GM21528 (cell line): ENCODE data around the gene MRPS35.

Experiments used
- ATAC-seq: cut with Tn5 transposase; IDR thresholded peaks from one replicate; pipeline ENCODE4 v1.9.1; 2021; ENCODE audit warnings: mild to moderate bottlenecking, moderate library complexity; ENCODE audit not compliant: unreplicated experiment, low FRiP score

The MRPS35 gene

DNA sequence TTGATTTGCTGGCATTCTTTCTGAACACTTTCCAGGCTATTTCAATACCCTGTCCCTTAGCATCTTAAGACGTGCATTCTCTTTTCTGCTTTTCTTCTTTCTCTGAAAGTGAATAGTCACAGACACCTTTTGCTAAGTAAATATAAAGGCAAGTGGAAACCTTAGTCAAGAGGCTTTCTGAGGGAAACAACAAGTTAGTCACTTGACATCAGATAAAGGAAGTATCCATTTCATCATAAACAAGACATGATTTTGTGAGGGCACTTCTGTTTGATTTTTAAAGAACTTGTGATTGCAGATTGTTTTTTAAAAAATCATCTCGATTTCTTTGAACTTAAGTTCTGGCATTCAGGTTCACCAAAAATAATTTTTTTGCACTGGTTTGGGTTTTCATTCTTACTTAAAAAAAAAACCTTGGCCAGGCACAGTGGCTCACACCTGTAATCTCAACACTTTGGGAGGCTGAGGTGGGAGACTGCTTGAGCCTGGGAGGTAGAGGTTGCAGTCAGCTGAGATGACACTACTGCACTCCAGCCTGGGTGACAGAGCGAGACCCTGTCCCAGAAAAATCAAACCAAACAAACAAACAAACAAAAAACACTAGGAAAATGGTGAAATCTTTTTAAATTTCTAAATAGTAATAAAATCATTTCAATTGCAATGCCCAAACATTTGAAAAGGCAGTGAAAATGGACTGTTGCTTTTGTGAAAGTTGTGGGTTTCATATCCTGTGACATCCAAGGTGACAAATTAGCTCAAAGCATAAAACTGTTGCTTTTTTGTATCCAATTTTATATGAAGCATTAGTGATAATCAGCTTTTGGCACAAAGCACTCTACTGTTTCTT lies 61.1 kb downstream of the MRPS35 start:
- ATAC-seq: no peak

DNA sequence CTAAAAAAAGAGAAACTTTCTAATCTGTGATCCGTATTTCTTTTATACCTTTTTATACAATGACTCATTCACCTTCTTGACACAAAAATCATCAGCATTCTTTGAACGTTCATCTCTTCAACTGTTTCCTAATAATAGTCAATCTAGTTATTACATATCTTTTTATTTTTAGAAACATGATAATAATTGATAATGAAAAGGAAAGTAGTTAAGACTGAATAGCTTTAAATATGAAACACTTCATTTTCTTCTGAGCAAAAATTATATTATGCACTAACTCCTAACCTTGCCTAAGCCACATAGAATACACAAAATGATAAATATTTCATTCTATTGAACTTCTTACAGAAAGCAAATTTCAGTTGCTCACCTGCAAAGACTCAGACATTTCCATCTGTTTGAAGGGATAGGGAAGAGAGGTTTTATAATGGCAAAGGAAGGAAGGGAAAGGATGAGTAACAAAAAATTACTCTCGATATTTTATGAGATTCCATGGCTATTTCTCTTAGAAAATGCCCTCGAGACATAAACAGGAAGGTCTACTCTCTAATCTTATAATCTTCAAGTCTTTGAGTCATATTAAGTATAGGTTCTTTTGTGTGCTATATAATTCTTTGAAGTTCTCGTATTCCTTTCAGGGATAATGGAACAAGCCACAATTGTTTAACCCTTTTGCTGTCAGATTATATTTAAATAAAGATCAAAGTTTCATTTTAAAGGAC lies 61.9 kb downstream of the MRPS35 start:
- ATAC-seq: no peak

DNA sequence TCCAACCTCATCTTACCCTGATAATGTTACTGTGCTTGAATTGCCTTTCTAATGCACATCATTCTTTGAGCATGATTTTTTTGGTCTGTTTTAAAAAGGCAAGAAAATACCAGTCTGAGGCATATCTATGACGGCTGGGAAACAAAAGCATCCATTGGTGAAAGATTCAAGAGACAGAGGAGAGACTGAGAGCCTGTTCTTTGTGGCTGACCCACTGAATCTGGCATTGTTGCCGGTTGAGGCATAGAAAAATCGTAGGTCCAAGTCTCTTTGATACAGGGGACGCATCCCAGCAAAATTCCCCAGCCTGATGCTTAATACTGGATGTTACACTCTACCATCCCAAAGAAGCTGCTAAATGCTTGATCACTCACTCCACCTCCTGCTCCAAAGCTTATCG lies 66.5 kb downstream of the MRPS35 start:
- ATAC-seq: no peak

DNA sequence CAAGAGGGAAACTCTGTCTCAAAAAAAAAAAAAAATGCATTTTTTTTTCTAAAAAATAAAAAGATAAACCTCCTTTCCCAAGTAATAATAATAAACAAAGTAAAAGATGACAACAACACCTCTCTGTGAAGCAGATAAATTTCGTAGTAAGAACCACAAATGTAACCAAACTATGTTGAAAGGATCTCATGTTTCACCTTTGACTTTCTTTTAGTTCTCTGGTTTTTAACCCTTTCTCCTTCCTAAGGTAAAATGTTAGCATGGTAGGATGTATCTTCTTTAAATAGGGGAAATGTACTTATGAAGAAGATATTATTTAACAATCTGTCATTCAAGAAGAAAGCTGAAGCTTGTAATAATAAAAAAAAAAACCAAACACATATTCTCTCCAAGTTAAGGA lies 67.6 kb downstream of the MRPS35 start:
- ATAC-seq: no peak

DNA sequence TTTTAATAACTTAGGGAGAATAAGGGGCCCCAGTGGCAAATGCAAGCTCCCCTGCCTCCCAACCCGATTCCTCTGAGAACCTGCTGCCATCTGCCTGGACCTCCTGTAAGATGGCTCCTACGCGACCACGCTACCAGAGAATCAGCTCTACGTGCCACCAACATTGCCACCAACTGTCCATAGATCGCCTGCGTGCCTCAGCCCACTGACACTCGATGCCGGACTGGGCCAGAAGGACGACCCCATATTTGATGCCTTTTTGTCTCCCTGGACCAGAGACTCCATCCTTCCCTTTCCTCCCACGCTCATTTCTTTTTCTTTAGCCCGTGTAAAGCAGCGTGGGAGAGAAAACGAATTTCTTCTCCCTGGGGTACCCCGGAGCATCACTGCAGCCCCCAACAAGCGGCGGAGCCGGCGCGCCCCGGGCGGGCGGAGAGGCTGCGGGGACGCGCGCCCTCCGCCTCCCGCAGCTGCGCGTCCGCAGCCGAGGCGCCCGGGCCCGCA lies 68.8 kb downstream of the MRPS35 start:
- ATAC-seq: peak; percentile 62

DNA sequence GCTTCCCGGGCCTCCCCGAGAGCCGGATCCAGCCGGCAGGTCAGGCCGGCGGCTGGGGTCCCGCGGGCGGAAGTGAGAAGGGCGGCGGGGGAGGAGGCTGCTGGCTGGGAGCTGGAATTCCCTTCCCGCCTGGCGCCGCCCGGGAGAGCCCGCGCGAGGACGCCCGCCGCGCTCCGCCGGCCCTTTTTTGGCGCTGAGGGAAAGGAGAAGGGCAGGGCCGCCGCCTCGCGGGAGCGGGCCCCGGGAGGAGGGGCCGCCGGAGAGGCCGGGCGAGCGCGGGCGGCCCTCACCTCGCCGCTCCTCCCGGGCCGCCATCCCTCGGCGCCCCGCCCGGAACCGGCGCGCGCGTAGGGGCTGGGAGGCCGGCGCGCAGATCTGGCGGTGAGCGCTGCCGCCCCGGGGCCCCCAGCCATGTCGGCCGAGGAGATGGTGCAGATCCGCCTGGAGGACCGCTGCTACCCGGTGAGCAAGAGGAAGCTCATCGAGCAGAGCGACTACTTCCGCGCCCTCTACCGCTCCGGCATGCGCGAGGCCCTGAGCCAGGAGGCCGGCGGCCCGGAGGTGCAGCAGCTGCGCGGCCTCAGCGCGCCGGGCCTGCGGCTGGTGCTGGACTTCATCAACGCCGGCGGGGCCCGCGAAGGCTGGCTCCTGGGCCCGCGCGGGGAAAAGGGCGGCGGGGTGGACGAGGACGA lies 69.4 kb downstream of the MRPS35 start, which contains the start of the genes KLHL42 and MANSC4:
Gene KLHL42, plus strand, starts transcription at position 314 of the 692 bp plus-strand sequence. Its CDS starts 98 bp downstream, at position 412.
Gene MANSC4, minus strand, starts transcription at position 317 of the 692 bp plus-strand sequence. CDS start 8,960 bp downstream, outside the sequence.
- peak; percentile 85 for ATAC-seq

DNA sequence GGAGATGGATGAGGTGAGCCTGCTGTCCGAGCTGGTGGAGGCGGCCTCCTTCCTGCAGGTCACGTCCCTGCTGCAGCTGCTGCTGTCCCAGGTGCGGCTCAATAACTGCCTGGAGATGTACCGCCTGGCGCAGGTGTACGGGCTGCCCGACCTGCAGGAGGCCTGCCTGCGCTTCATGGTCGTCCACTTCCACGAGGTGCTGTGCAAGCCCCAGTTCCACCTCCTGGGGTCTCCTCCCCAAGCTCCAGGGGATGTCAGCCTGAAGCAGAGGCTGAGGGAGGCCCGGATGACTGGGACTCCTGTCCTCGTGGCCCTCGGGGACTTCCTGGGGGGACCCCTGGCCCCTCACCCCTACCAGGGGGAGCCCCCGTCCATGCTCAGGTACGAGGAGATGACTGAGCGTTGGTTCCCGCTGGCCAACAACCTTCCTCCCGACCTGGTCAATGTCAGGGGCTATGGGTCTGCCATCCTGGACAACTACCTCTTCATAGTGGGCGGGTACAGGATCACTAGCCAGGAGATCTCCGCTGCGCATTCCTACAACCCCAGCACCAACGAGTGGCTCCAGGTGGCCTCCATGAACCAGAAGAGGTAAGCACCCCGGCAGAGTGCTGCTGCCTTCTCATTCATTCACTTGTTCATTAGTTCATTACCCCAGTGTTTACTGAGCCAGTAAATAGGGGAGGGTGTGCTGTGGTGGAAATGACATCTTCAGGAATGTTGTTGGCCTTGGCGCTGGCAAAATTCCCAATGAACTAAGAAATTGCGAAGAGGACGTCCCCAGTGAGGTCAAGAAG lies 70.2 kb downstream of the MRPS35 start:
- ATAC-seq: peak; percentile 43

DNA sequence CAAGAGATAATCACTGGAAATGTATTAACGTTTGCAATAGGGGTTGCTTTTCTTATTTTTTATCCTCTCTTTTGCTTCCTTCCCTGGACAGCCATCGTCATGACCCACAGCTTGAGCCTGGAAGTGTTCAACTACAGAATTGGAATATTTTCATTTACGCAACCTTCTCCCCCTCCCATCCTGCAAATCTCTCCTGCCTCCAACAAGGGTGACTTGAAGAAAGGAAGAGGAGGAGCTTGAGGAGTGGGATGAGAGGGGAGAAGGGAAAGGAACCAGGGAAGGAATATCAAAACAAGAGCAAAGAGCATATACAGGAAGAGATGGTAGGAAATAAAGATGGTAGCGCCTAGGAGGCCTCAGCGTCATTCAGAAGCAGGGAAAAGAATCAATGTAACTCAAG lies 71.0 kb downstream of the MRPS35 start:
- no peak for ATAC-seq

DNA sequence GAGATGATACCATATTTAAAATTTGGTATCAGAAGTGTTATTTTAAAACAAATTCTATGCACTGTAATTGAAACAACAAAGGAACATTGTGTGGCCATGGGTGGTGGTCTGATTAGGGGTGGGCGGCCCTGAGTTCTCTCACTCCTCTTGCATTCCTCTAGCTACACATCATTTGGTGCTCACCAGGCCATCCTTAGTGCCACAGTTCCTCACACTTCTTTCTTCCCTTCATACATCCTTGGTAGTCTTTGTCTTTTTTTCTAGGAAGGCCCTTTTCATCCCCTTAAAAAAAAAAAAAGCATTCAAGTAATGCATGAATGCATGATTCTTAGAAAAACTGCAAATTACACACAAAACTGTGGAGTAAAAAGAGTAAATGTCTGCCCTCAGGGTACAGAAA lies 71.8 kb downstream of the MRPS35 start:
- ATAC-seq: no peak

DNA sequence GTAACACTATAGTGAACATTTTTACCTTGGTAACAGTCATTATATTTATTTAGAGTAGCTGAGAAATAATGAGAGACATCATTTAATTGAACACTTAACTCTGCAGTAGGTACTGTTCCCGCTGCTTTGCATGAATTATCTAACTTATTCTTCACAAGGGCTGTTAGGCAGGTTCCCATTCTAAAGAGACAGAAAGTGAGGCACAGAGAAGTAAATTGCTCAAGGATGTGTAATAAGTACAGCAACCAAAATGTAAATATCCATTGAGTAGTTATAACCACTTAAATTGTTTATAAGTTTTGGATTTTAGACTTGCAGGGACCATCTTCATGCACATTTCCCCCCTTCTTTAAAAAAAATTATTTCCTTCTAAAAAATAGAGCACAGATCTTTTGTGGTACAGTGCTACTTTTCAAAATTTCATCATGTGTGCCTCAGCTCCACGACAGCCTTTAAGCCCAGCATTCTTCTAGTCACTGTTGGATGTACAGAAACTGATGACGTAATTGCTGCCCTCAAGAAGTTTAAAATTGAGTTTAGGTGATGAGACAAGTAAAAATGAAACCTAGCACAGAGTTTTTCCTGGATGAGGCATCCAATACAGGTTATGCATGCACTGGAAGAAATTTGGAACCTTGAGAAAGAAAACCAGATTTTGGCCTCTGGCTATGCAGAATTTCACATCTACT lies 75.4 kb downstream of the MRPS35 start:
- ATAC-seq: no peak

DNA sequence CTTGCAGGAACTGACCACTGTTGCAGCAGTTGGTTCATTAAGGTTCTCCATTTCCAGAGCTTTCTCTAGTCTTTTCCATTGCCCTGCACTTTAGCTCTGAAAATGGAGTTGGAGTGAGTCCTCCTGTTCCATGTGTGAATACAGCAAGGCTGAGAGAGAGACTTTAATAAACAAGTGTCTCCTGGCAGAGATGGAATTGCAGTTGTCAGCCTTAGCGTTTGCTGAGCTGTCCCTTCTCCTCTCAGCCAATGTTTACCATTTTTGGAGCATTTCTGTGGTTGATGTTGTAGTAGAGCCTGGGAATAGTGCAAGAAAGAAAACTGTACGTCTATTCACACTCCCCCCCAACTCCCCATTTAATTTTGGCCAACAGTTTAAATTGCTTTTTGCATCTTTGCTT lies 76.9 kb downstream of the MRPS35 start:
- no peak for ATAC-seq

DNA sequence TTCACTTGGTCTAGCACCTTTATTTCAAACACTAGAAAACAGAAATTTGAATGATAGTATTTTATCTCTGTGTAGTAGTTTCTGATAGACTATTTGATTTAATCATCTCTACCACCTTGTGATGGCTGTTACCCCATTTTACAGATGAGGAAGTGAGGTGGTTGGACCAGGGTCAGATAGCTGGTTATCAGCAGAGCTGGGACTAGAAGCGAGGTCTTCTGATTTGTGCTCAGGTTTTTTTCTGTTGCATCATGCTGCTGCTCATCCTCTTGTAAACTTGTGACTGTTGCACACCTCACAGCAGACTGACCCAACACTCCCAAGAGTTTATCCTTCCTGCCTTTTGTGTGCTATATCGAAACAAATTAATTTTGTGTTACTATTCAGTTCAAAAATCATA lies 79.5 kb downstream of the MRPS35 start:
- ATAC-seq: no peak

DNA sequence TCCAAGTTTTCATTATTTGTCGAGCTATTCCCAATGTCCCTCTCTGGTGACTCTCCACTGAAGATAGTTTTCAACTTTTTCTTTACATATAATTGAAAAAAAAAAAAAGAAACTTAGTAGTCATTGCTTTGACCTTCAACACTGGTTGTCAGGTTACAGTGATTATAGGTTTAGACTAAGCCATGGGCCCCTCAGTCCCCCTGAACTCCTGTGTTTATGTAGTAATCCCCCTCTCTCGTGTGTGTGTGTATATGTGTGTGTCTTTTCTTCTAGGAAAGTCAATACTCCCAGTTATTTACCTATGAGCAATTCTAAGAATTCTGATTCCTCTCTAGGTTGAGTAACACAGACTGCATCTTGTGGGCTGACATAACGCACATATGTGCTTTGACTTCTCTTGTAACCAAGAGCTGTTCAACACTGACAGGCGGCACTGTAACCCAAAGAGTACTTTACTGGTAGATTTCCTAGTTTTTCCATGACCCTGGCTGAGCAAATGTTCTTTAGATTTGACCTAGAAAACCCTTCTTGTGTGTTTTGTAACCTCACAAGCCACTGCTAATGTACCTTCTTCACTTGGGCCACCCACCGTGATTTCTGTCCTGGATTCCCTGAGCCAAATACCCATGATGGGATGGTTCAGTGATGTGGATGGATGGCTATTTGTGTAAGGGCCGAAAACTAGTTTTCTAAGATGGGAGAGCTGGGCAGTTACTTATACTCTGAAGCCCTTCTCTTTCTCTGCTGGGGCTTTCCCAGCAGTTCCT lies 84.4 kb downstream of the MRPS35 start:
- no peak for ATAC-seq

DNA sequence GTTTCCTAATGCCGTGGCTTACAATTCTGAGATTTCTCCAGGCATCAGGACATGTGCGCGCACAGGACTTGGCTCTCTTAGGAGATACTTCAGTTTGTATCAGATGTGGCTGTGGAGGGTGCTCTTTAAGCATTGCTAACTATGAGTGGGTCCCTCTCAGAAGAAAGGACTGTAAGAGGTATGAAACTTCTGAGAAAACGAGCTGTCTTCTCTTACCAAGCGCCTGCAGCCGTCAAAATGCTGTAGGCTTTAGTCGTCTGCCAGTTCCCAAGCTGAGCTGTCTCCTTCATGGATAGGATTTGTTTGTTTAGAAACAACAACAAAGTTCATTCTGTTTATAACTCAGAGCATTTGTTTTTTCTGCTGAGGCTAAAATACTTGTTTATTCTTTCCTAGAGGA lies 85.5 kb downstream of the MRPS35 start:
- ATAC-seq: no peak

DNA sequence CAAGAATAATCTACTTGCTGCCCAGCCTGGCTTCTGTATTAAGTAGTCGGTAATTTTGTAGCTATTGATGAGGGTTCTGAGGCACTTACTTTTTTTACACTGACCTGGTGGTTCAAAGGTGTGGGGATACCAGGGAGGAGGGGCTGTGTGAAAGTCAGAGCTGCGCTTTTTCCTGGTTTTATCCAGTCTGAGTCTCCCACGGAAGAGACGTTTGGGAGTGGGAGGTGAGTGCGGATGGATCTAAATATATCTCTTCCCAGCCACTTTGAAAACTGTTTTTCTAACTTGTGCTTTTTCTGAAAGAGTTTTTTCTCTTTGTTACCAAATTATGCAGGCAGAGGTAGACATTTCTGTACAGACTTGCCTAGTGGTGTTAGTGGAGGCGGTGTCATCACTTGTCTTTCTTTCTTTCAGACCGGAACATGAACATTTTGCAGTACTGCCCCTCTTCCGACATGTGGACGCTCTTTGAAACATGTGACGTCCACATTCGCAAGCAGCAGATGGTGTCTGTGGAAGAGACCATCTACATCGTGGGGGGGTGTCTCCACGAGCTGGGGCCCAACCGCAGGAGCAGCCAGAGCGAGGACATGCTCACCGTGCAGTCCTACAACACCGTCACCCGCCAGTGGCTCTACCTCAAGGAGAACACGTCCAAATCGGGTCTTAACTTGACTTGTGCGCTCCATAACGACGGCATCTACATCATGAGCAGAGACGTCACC lies 86.8 kb downstream of the MRPS35 start:
- ATAC-seq: no peak

DNA sequence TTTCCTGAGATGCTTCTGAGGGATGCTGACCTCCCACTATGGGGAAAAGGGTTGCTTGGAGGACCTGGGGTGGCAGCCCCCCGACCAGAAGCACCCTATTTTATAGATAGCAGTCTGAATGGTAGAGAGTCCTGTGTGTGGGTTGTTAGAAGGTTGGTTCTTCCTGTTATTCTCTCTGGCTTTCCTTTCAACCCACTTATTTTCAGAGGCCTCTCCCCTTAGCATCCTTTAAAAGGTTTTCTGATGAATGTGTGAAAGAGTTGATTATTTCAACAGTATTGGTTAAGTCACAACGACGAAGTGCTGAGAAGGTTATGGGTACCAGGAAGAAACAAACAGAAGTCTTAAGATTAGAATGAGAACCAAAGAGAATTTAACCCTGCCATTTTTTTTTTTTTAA lies 90.2 kb downstream of the MRPS35 start:
- no peak for ATAC-seq

DNA sequence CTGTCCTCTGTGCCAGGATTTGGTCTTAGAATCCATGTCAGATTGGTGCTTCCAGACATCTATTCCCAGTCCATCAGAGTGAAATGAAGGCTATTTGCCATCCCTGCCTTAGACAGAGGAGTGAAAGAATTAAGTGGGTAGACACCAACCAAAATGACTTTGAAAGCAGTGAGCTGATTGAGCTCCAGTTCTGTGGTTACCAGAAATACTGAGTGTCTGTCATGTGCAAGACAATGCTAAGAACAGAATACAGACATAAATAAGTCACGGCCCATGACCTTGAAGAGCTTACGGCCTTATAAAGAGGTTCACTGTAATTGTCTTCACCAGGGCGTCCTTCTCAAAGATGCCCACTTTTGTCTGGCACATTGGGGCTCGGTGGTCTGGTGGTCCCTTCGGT lies 91.0 kb downstream of the MRPS35 start:
- no peak for ATAC-seq

DNA sequence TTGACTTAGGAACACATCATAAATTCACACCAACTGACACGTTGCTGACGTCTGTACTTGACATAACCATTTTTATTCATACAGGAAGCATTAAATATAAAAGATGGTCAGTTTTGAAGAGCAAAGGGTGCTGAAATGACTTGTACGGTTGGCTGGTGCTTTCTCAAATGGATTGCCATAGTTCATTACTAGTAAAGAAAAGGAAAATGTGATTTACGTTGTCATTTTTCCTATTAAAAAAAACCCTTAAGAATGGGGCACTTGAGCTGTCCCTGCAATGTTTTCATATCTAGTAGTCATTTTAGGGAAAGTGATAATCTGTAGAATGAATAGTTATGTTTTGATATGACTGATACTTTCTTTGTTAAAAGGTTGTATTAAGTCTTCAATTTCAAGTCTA lies 91.9 kb downstream of the MRPS35 start:
- ATAC-seq: no peak
